Measurements from ENCODE around the gene HEXIM2.
"Not testable (repeated sequence)": the region's sequence is repeated elsewhere in the genome, so short reads cannot be mapped to it uniquely, and the experiment has no call there.

The HEXIM2 gene

GRCh38 chr17:45161288-45162024 is at the start of gene HEXIM2:
TSS of gene HEXIM2 (plus strand) at chr17:45161875. CDS start at chr17:45162794, 919 bp downstream.
- peak; percentile 96 for DNase-seq

GRCh38 chr17:45112559-45113423 is 48.9 kb upstream of the HEXIM2 start:
- DNase-seq: no peak

GRCh38 chr17:45113424-45113754 is 48.3 kb upstream of the HEXIM2 start:
- DNase-seq: no peak

GRCh38 chr17:45114117-45114932 is 47.4 kb upstream of the HEXIM2 start:
- no peak for DNase-seq

- DNase-seq: no peak
Measured at GRCh38 chr17:45115015-45115625, 46.6 kb upstream of the HEXIM2 start.

- DNase-seq: no peak
Measured at GRCh38 chr17:45115871-45116270, 45.8 kb upstream of the HEXIM2 start.

GRCh38 chr17:45116434-45117016 is 45.1 kb upstream of the HEXIM2 start:
- DNase-seq: no peak

- DNase-seq: no peak
Measured at GRCh38 chr17:45117334-45117733, 44.3 kb upstream of the HEXIM2 start.

- no peak for DNase-seq
Measured at GRCh38 chr17:45117848-45118646, 43.6 kb upstream of the HEXIM2 start.

GRCh38 chr17:45118691-45119090 is 43.0 kb upstream of the HEXIM2 start:
- DNase-seq: no peak

- no peak for DNase-seq
Measured at GRCh38 chr17:45119964-45120363, 41.7 kb upstream of the HEXIM2 start.

- no peak for DNase-seq
Measured at GRCh38 chr17:45120558-45120957, 41.1 kb upstream of the HEXIM2 start.

GRCh38 chr17:45121055-45121454 is 40.6 kb upstream of the HEXIM2 start:
- DNase-seq: no peak

- DNase-seq: no peak
Measured at GRCh38 chr17:45123076-45123770, 38.5 kb upstream of the HEXIM2 start.

GRCh38 chr17:45123930-45124796 is 37.5 kb upstream of the HEXIM2 start:
- DNase-seq: no peak

- DNase-seq: not testable (repeated sequence)
Measured at GRCh38 chr17:45124797-45125122, 36.9 kb upstream of the HEXIM2 start.

- no peak for DNase-seq
Measured at GRCh38 chr17:45125509-45125908, 36.2 kb upstream of the HEXIM2 start.

- no peak for DNase-seq
Measured at GRCh38 chr17:45127207-45127547, 34.5 kb upstream of the HEXIM2 start.

- DNase-seq: no peak
Measured at GRCh38 chr17:45127548-45128300, 34.0 kb upstream of the HEXIM2 start.
